Kidney epithelial cell (primary cell): Measurements from ENCODE around the gene CSPG5. TPM values are rescaled to one million over a fixed set of nuclear protein-coding genes. Genes with fewer than 3 reads are reported as not detected.

Source experiments
- DNase-seq: peaks from one replicate; pipeline ENCODE4 v3.0.0-alpha.2; 2010; ENCODE audit warnings: low read depth
- H3K27me3 ChIP-seq: 2 replicates; pipeline ENCODE4 v1.6.0; 2011; ENCODE audit warnings: low read length; ENCODE audit not compliant: control insufficient read depth, insufficient read depth
- H3K36me3 ChIP-seq: 2 replicates; pipeline ENCODE4 v1.5.1; 2011; ENCODE audit warnings: low read length; ENCODE audit not compliant: control insufficient read depth, insufficient read depth
- H3K4me3 ChIP-seq: 2 replicates; pipeline ENCODE4 v1.5.1; 2011; ENCODE audit warnings: low read depth, mild to moderate bottlenecking, control low read depth, low read length
- CTCF ChIP-seq: IDR thresholded peaks from 2 replicates; pipeline ENCODE4 v1.5.1; 2011; ENCODE audit warnings: mild to moderate bottlenecking, moderate library complexity, low read length, control low read depth, inconsistent platforms; ENCODE audit not compliant: insufficient read depth, poor library complexity, severe bottlenecking
- total RNA-seq: library from RNA; depleted of rRNA; stranded (reverse); fragments of >200 nt; gene quantifications from 2 replicates; pipeline ENCODE4 v1.2.3, GENCODE V29; 2015

Gene CSPG5
- 0.48 and 0.71 TPM in 2 replicates for total RNA-seq

- Histone ChIP-seq H3K36me3 (no peaks in the 10 kb centered on the region), H3K27me3 (peaks cover 38% of the 10 kb centered on the region), H3K4me3 (peak within 1 kb of the TSS; percentile 43)
- TF ChIP-seq CTCF: no peak
- no peak for DNase-seq
Observed at GRCh38 chr3:47578691-47579632, at the start of gene CSPG5. CSPG5 (minus strand) TSS chr3:47578865; CDS start chr3:47578693, 172 bp downstream.

- no peaks in the 10 kb centered on the region for H3K36me3 ChIP-seq
- no peak overlapping the region for H3K4me3 ChIP-seq
- no peak for TF ChIP-seq CTCF
- no peak for DNase-seq
- H3K27me3 ChIP-seq: no peaks in the 10 kb centered on the region
Observed at GRCh38 chr3:47628426-47628825, 49.8 kb upstream of the CSPG5 start.

GRCh38 chr3:47622671-47623461 lies 44.2 kb upstream of the CSPG5 start:
- DNase-seq: no peak
- Histone ChIP-seq H3K27me3 (no peaks in the 10 kb centered on the region), H3K36me3 (no peaks in the 10 kb centered on the region)

GRCh38 chr3:47617086-47618010 lies 38.7 kb upstream of the CSPG5 start:
- DNase-seq: no peak
- H3K27me3 ChIP-seq: no peaks in the 10 kb centered on the region
- H3K36me3 ChIP-seq: no peaks in the 10 kb centered on the region
- TF ChIP-seq CTCF: no peak
- no peak overlapping the region for H3K4me3 ChIP-seq

More at GRCh38 chr3:47622671-47623461, 44.2 kb upstream of the CSPG5 start:
- TF ChIP-seq CTCF: no peak
- H3K4me3 ChIP-seq: no peak overlapping the region

GRCh38 chr3:47614788-47615187 lies 36.1 kb upstream of the CSPG5 start:
- Histone ChIP-seq H3K27me3 (no peaks in the 10 kb centered on the region), H3K36me3 (peaks cover 3% of the 10 kb centered on the region), H3K4me3 (no peak overlapping the region)
- DNase-seq: no peak
- no peak for TF ChIP-seq CTCF
